Activated effector memory CD4-positive, alpha-beta T cell treated with anti-CD3 and anti-CD28 coated beads, Interleukin-2, amount 50 U/mL, for 16 hours (primary cell): ENCODE measurements around the gene MPI.
A peak's percentile ranks its signal among the peaks of the same experiment; 100 is the strongest.

Source experiments
- DNase-seq: peaks from one replicate; pipeline ENCODE4 v3.0.0-alpha.2; 2020

MPI gene

GRCh38 chr15:74937590-74938371 is 47.9 kb downstream of the MPI start, which contains the start of gene COX5A:
COX5A (minus strand) TSS chr15:74938073; CDS start chr15:74938014, 59 bp downstream.
- peak; percentile 96 for DNase-seq

- peak; percentile 91 for DNase-seq
Observed at GRCh38 chr15:74950078-74950908, 60.5 kb downstream of the MPI start.

DNA sequence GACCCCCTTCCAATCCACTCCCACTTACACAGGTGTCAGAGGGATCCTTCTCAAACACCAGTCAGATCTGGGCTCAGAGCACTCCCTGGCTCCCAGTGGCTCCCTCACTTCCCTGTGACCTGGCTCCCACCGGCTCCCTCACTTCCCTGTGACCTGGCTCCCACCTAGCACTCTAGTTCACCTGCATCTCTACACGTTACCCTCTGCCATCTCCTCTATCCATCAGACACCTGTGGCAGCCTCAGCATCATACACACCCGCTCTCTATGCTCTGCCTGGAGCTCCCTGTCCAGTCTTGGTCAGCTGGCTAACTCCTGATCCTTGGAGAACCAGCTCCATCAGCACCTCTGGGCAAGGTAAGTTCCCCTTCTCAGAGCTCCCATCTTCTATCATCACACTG is 61.2 kb downstream of the MPI start:
- DNase-seq, result no peak
